SH-SY5Y (cell line): ENCODE results near the gene POLR2A.

Experiments
- GATA2 ChIP-seq: IDR thresholded peaks from 2 replicates; pipeline ENCODE4 v1.6.1; 2011; ENCODE audit warnings: mild to moderate bottlenecking, low read depth, low read length
- GATA3 ChIP-seq: IDR thresholded peaks from 2 replicates; pipeline ENCODE4 v1.6.1; 2011; ENCODE audit warnings: low read depth, mild to moderate bottlenecking, low read length, moderate library complexity

GRCh38 chr17:7439462-7440112 lies 44.6 kb upstream of the POLR2A start, which contains the start of gene FGF11:
- TF ChIP-seq GATA3 (no peak), GATA2 (no peak)
